Right ventricle myocardium inferior (tissue), 1 donor: ENCODE data around the gene ADCK2. TPM values are rescaled to one million over a fixed set of nuclear protein-coding genes. Genes with fewer than 3 reads are reported as not detected.
"Not testable (repeated sequence)": the region's sequence is repeated elsewhere in the genome, so short reads cannot be mapped to it uniquely, and the experiment has no call there.

Experiments
- ATAC-seq: fragments of 200-7000 bp; cut with Tn5 transposase; one replicate; pipeline ENCODE4 v1.9.1; 2020; ENCODE audit warnings: mild to moderate bottlenecking, moderate library complexity
- DNase-seq: peaks from one replicate; pipeline ENCODE4 v3.0.0; 2021; ENCODE audit errors: missing footprints
- intact Hi-C: fragments of 100-400 bp; cut with DNase I; formaldehyde crosslinking; loops from one replicate; pipeline ENCODE4 v1.11.0; 2022
- long read RNA-seq: library from polyadenylated mRNA; unstranded; transcript quantifications from one replicate; pipeline ENCODE4 v2.0.0, GENCODE V29; 2021
- total RNA-seq: library from RNA; stranded (reverse); fragmentation: NEBNext Ultra II Directional; extraction: Animal tissue kit (Norgen Biotek cat#: 25700); gene quantifications from one replicate; pipeline ENCODE4 v1.2.1, GENCODE V29; 2021
- donor health status: DM: no; HTN: yes; CAD: no; lungs with severe emphysema.

Gene ADCK2, protein sequence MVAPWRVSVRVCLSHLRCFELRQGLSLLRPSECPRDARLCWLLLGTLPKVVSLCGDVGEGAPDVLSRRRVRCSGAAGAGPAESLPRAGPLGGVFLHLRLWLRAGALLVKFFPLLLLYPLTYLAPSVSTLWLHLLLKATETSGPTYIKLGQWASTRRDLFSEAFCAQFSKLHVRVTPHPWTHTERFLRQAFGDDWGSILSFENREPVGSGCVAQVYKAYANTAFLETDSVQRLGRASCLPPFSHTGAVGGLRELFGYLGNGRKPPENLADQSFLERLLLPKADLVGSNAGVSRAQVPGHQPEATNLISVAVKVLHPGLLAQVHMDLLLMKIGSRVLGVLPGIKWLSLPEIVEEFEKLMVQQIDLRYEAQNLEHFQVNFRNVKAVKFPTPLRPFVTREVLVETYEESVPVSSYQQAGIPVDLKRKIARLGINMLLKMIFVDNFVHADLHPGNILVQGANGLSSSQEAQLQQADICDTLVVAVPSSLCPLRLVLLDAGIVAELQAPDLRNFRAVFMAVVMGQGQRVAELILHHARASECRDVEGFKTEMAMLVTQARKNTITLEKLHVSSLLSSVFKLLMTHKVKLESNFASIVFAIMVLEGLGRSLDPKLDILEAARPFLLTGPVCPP
- 11.6 TPM for total RNA-seq
- long read RNA-seq, transcript ADCK2-201 (8 exons, 2,377 nt), result major isoform, 25 of 26 reads
- long read RNA-seq, partial matches to known transcripts, result 0 of 26 reads
- long read RNA-seq, other reads (novel, unspliced or antisense), result 1 of 26 reads

DNA sequence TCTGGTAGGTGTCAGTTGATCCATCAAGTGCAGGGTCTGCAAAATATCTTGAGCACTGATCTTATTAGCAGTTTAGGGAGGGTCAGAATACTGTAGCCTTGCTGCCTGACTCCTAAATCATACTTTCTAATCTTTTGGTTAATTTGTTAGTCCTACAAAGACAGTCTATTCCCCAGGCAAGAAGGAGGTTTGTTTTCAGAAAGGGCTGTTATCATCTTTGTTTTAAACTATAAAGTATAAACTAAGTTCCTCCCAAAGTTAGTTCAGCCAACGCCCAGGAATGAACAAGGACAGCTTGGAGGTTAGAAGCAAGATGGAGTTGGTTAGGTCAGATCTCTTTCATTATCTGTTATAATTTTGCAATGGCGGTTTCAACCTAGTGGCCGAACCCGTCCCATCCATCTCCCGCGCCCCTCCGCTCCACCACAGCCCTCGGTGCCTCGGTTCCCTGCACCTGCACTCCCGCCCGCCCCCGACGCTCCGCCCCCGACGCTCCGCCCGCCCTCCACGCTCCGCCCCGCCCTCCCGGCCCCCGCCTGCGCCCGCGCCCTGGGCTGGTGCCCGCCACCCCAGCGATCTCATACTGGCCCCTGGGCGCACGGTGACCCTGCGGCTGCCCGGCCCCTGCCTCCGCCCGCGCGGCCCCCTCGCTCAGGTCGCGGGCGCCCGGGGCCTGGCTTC lies at the start of gene ADCK2:
Gene ADCK2 (plus strand): TSS at position 564 of the 681 bp plus-strand sequence. CDS start 386 bp downstream, outside the sequence.
- ATAC-seq, result peak; percentile 63
- DNase-seq, result peak; percentile 81
- intact Hi-C loops, result loop anchor here (5.0 kb wide), 1 partner anchor 340 kb away; the partner anchor contains the start of gene MRPS33

DNA sequence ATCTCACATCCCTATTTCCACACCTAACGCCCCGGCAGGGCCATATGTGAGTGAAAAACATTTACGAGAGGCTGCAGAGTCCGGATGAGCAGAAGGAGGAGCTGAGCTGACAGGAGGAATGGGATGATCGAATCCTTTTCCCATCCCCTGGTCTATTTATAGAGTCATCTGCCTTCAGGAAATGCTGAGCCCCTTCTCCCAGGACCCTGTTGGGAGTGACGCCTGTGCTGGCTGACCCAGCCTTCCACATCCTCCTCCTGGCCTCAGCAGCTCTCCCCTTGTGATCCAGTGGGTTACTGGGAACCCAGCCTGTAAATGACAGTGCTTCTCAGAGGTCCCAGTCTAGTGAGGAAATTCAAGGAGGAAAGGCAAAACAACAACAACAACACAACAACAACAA lies 48.8 kb upstream of the ADCK2 start:
- DNase-seq, result no peak
- intact Hi-C loops, result no loop called here
- peak; percentile 32 for ATAC-seq

DNA sequence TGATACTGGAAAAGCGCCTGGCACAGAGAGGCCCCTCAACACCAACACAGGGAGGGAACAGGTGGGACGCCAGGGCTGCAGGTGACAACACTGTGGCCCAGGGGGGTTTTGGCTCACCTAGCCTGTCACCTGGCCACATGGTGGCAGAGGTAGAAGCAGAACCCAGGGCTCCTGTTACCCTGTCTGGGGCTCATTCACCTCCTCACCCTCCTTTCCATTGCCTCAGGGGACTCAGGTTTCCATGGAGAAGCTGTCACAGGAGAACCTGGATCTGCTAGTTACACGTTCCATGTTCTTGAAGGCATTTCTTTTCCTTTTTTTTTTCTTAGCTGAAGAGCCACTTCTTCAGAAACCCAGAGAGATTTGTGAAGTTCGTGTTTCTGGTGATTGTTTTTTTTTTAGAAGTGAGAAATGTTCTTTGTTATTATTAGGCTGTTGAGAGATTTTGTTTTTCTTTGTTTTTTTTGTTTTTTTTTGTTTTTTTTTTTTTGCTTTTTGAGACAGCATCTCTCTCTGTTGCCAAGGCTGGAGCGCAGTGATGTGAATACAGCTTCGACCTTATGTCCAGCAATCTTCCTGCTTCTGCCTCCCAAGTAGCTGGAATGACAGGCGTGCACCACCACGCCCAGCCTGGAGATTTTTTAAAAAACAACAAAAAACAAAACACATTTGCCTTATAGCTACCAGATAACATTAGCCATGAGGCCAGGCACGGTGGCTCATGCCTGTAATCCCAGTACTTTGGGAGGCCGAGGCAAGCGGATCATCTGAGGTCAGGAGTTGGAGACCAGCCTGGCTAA lies 48.2 kb upstream of the ADCK2 start:
- ATAC-seq, result no peak
- intact Hi-C loops, result no loop called here
- no peak for DNase-seq

DNA sequence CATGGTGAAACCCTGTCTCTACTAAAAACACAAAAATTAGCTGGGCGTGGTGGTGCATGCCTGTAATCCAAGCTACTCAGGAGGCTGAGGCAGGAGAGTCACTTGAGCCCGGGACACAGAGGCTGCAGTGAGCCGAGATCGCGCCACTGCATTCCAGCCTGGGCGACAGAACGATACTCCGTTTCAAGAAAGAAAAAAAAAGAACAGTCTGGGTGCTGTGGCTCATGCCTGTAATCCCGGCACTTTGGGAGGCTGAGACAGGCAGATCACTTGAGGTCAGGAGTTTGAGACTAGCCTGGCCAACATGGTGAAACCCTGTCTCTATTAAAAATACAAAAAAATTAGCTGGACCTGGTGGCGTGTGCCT lies 47.6 kb upstream of the ADCK2 start:
- intact Hi-C loops, ATAC-seq, DNase-seq: not testable (repeated sequence)

DNA sequence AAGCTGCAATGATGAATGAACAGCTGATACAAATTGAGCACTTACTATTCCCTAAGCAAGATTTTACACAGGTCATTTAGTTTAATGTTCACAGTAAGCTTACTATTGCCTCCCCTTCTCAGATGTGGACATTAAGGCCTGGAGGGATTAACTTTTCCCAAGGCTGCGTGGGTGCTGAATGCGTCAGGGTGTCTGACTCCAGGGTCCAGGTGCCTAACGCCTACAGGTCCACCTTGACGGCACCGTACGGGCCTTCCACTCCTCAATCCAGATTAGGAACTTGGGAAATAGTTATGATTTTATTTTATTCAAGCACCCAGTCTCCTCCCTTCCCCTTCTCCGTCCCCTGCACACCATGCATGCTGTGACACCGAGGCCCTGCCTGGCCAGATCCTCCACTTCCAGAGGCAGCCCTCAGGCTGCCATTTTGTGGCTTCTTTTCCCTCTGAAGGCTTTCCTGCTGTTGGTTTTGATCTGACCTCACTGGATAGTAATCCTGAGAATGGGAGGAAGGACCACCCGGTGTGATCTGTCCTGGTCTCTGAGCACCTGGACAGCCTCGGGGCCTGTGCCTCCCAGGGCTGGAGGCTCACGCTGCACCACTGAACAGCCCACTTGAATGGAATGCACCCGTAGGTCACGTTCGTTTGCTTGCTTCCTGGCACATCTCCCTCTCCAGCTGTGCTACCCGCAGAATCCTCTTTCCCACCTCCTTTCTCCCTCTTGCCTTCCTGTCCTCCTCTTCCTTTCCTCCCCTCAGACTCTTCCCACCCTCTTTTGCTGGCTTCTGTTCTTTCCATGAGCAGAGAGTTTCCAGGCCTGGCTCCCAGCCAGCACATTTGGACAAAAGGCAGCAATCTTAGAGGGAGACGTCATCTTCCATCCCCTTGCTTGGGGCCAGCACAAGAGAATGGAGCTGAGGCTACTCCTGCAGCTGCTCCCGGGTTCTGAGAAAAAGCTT lies 46.6 kb upstream of the ADCK2 start:
- intact Hi-C loops, result no loop called here
- peak; percentile 84 for ATAC-seq
- DNase-seq, result peak; percentile 93

DNA sequence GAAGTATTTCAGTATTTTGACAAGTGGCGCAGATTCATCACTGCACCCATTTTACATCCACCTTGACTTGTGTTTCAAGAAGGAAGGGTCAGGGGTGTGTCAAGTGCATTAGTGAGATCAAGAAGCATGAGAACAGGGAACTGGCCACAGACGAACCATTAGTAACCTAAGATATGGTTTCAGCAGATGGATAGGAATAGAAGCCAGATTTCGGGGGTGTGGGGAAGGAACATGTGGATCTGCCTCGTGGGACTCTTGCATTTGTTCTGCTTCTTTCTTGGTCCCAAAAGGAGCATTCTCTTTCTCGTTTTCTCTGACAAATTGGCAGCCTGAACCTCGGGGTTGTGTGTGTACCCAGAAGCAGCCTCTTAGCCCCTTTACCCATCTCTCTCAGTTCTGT lies 41.7 kb upstream of the ADCK2 start:
- intact Hi-C loops, result no loop called here
- ATAC-seq (peak; percentile 66), DNase-seq (no peak)

DNA sequence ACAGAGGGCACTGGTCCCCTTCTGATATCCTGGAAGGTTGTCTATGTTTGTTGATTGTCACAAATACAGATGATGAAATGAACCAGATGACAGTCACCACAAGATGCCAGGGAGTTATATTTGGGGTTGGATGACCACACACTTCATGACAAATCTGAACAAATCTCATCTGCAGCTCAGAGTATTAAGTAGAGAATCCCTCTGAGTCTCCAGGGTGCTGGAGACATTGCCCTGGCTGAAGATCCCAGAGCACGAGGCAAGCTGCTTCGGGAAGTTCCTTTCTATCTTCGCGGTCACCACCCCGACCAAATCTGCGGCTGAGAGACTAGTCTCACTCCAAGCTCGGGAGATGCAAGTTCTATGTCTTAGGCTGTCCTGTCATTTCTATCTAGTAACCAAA lies 41.1 kb upstream of the ADCK2 start:
- DNase-seq (no peak), ATAC-seq (peak; percentile 47)
- intact Hi-C loops, result no loop called here

DNA sequence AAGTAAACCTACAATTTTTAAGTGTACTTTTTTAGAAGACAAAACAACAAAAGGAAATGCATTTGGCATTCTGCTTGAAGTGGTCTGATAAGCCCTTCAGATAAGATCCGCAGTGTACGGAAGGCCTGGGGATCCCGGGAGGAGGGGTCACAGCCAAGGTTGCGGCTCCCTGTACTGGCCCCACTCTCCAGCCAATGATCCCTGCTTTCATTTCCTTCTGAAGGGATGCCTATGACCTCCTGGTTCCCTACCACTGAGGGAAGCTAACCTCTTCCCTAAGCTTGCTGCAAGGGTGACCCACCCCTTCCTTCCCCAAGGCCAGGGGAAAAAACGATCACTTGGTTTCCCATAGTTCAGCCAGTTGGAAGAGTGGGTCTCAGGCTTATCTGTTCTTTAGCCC lies 37.4 kb upstream of the ADCK2 start:
- intact Hi-C loops, result loop anchor here (5.0 kb wide), 1 partner anchor 38 kb away; no protein-coding TSS in a partner anchor
- no peak for ATAC-seq

DNA sequence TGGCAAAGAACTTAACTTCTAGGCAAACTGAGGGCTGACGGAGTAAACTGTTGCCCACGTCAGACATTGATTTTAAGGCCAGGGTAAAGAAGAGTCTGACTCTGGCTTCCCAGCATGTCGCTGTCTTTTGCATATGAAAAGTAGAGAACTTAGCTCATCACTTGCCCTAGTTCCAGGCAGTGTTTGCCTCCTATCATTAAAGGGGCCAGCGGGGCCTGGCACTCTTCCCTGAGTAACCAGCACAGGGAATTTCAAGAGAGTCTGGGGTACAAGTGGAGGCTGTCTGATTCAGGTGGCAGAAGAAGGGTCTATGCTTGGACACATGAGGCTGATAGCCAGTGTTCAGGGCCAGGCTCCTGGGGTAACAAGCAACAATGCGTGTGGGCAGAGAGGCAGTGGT lies 36.9 kb upstream of the ADCK2 start:
- intact Hi-C loops, result loop anchor here (5.0 kb wide), 1 partner anchor 39 kb away; no protein-coding TSS in a partner anchor
- ATAC-seq, result no peak
- no peak for DNase-seq

More for the DNA sequence above, 37.4 kb upstream of the ADCK2 start:
- DNase-seq, result no peak

DNA sequence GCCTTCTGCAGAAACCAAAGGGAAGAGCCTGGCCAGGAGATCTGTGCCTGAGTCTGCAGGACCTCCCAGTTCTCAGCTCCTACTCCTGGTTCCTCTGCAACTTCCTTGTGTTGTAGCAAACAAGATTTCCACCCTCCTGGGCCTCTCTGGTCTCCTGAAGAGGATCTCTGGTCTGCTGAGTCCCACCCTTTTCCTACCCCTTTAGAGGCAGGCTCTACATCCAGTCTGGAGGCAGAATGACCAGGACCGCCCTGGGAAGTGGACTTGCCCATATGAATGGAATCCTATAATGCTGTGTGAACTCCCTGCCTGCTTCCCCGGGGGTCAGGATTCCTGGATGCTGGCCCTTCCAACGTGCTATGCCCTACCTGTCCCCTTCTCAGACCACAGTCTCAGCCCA lies 35.3 kb upstream of the ADCK2 start:
- intact Hi-C loops, result loop anchor here (5.0 kb wide), 1 partner anchor 40 kb away; no protein-coding TSS in a partner anchor
- ATAC-seq (no peak), DNase-seq (no peak)

DNA sequence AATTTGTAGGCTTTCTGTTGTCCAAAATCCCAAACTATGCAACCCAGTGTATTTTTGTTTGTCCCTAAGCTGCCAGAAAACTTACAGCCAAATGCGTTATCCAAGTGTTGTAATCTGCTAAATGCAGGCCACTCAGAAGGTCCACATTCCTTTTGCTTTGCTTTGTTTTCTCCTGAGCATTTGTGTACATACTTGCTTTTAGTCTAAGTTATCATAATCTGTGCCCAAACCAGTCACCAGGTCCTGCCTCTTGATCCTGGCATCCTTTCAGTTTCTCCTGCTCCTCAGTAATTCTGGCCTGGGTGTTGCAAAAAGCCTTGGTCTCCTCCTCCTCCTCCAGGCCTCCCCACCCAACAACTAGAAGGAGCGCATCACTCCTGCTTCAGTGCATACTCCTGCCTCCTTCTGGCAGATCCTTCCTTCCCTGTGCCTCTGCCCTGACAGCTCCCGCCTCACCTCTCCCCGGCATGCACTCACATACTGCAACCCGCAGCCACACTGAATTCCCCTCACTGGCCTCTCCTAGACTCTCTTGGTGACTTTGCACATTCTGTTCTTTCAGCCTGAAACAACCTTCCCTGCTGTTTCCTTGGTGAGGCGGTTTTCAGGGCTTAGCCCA lies 34.5 kb upstream of the ADCK2 start:
- DNase-seq (no peak), ATAC-seq (peak; percentile 42)
- intact Hi-C loops, result loop anchor here (5.0 kb wide), 1 partner anchor 41 kb away; no protein-coding TSS in a partner anchor

DNA sequence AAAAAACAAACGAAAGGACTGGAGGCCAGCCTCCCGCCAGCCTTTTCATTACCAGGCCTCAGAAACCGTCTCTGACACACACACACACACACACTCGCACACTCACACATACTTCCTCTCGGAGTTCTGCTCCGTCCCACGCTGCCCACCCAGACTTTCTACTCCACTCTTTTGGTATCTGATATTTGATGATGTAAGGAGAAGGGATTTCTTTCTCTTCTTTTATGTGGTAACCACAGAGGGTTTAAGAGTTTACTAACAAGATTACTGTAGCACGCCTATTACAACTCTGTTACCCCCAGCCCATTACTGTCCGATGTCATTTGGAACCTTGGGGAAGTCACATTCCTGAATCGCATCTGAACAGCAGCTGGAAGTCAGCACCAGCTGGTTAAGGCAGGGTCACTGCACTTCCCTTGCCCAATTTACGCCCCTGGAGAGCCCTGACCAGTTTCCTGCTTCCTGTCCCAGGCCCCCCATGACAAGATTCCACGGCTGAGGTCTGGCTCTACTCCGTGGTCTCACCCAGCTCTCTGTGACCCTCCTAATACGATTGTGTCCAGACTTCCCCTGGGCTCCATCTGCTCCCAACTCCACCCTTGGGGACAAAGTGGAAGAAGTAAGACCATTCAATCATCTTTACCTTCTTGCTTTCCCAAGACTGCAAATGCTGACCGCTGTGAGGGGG lies 33.2 kb upstream of the ADCK2 start:
- intact Hi-C loops, result loop anchor here (5.0 kb wide), 2 partner anchors 42 to 97 kb away; no protein-coding TSS in a partner anchor
- ATAC-seq, result peak; percentile 32
- no peak for DNase-seq

DNA sequence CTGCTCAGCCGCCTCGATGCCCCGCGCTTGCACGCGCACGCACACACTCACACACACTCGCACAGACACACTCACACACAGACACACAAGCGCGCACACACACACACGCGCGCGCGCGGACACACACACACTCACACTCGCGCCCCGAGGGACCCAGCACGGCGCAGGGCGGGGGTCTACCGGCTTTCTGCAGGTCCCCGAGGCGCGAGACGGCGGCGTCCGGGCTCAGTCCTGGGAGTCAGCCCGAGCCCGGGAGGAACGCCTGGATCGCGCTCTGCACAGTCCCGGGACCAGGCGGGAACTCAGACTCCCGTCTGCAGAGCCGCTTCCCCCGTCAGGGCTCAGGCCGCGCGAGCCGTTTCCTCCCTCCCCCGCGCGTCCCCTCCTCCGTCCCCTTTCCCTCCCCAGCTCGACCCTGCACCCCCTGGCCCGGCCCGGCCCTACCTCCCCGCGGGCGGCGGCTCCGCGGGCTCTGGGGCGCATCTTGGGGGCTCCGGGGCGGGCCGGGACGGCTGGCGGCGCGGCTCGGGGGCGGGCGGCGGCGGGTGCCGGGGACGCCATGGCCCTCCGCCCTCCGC lies 32.6 kb upstream of the ADCK2 start:
- intact Hi-C loops, result loop anchor here (5.0 kb wide), 1 partner anchor 98 kb away; no protein-coding TSS in a partner anchor
- DNase-seq, result peak; percentile 80
- ATAC-seq, result peak; percentile 29

DNA sequence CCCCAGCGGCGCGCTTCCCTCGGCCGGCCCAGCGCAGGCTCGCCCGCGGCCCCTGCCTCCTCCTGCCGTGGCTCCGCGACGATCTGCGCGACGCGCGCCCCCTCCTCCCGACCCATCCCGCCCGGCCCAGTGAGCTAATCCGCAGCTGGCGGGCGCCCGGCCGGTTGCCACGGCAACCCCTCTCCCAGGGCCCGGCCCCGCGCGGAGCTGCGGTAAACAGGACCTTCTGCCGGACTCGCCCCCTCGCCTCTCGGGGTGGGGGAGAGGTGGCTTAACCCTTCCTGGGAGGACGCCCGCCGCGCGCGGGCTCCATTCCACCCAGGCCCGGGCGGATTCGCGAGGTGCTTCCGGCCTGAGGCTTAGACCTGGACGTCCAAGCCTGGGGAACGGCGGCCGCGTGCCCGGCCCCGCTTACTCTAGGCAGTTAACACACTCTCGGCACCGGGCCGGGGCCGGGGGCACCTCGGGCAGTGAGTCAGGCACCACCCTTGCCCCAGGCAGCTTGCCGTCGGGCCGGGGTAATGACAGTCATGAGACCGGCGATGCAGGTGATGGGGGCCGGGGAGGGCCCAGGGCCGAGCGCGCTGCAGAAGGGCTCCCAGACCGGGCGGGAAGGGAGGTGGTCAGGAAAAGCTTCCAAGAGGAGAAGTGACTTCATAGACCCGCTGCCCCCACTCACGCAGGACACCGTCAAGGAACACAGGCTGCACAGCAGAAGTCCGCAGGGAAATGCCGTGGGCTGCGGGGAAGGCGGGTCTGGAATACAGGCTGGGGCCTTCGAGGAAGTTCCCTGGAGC lies 31.8 kb upstream of the ADCK2 start, which contains the start of gene DENND2A:
Gene DENND2A (minus strand): TSS at position 87 of the 797 bp plus-strand sequence. CDS start 38,416 bp downstream, outside the sequence.
- intact Hi-C loops, result loop anchor here (5.0 kb wide), 1 partner anchor 99 kb away; no protein-coding TSS in a partner anchor
- peak; percentile 88 for DNase-seq
- ATAC-seq, result peak; percentile 66
